Thyroid gland (tissue), 4 donors: ENCODE results near the gene SLC6A9. TPM values are rescaled to one million over a fixed set of nuclear protein-coding genes. Genes with fewer than 3 reads are reported as not detected.

Experiments used
- DNase-seq, 2 donors: peaks; one replicate each; pipeline ENCODE4 v3.0.0-alpha.2; 2019
- H3K27ac ChIP-seq, 3 donors: fragments of 200-600 bp; sonication (generic); 1 replicate in 2 of 3; 2 replicates in 1 of 3; pipeline ENCODE4 v1.5.1; 2016 to 2019; ENCODE audit warnings: mild to moderate bottlenecking in 1 of 3, moderate library complexity in 1 of 3
- H3K27me3 ChIP-seq: fragments of 200-600 bp; sonication (generic); one replicate; pipeline ENCODE4 v1.5.1; 2019
- H3K36me3 ChIP-seq, 2 donors: fragments of 200-600 bp; sonication (generic); one replicate each; pipeline ENCODE4 v1.5.1; 2016 to 2019
- H3K4me1 ChIP-seq, 2 donors: fragments of 200-600 bp; sonication (generic); one replicate each; pipeline ENCODE4 v1.5.1; 2017 to 2019
- H3K4me3 ChIP-seq, 3 donors: fragments of 200-600 bp; sonication (generic); replicated peaks in 1 of 3; 1 replicate in 2 of 3; 2 replicates in 1 of 3; pipeline ENCODE4 v1.5.1; 2016; ENCODE audit warnings: mild to moderate bottlenecking in 1 of 3
- H3K9me3 ChIP-seq: fragments of 200-600 bp; sonication (generic); one replicate; pipeline ENCODE4 v1.5.1; 2017
- POLR2A ChIP-seq, 2 donors: fragments of 450-650 bp; IDR thresholded peaks; one replicate each; pipeline ENCODE4 v1.6.1; 2017; ENCODE audit warnings: antibody characterized with exemption in 2 of 2, mild to moderate bottlenecking in 2 of 2, moderate library complexity in 1 of 2
- WGBS, 2 donors: methylation state at CpG; one replicate each; pipeline ENCODE4 v1.1.5; 2017; 5-methylcytosine and 5-hydroxymethylcytosine counted together
- intact Hi-C: fragments of 100-400 bp; cut with DNase I; formaldehyde crosslinking; loops from one replicate; pipeline ENCODE4 v1.15.1; 2023
- total RNA-seq, 4 donors: library from RNA; depleted of rRNA; stranded (reverse); fragments of >200 nt; gene quantifications; one replicate each; pipeline ENCODE4 v1.2.3, GENCODE V29; 2016
- TF ChIP-seq, protein P1 (sequence below), 6 experiments: fragments of 200-600 bp in 3 of 6; fragments of 450-650 bp in 3 of 6; sonication (generic) in 3 of 6; IDR thresholded peaks; one replicate each; pipeline ENCODE4 v1.5.1; 2016 to 2019; ENCODE audit warnings: antibody characterized with exemption in 6 of 6, mild to moderate bottlenecking in 2 of 6, inconsistent platforms in 1 of 6, moderate library complexity in 1 of 6

The SLC6A9 gene
- total RNA-seq, 4 donors from 2014 or later: 7.2 to 11.3 (median 7.6) TPM

DNA sequence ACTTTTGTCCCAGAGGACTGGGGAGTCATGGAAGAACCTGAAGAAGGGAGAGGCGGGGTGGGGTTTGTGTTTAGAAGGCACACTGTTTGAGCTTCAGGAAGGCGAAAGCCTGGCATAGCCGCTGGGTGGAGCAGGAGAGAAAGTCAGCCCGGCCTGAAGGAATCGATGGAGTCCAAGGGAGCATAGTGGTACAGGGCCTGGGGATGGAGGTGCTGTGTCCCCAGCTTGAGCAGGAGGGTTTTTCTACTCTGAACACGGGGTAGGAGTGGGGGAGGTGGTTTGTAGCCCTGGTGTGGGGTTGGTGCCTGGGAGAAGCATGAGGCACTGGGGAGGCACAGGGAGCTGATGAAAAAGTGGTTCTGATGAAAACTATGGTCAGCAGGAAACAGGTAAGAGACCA is 44.5 kb downstream of the SLC6A9 start:
- intact Hi-C loops: no loop called here
- no peak for DNase-seq
- Histone ChIP-seq H3K9me3 (no peaks in the 10 kb centered on the region), H3K36me3 (no peaks in the 10 kb centered on the region), H3K4me1 (peaks cover 7 to 9% of the 10 kb centered on the region in 2 donors), H3K4me3 (no peak overlapping the region), H3K27ac (no peak overlapping the region), H3K27me3 (no peaks in the 10 kb centered on the region)
- 77 to 81% methylated on average over 6 of the region's 6 CpGs for WGBS, 2 donors
- TF ChIP-seq, protein P1, sequence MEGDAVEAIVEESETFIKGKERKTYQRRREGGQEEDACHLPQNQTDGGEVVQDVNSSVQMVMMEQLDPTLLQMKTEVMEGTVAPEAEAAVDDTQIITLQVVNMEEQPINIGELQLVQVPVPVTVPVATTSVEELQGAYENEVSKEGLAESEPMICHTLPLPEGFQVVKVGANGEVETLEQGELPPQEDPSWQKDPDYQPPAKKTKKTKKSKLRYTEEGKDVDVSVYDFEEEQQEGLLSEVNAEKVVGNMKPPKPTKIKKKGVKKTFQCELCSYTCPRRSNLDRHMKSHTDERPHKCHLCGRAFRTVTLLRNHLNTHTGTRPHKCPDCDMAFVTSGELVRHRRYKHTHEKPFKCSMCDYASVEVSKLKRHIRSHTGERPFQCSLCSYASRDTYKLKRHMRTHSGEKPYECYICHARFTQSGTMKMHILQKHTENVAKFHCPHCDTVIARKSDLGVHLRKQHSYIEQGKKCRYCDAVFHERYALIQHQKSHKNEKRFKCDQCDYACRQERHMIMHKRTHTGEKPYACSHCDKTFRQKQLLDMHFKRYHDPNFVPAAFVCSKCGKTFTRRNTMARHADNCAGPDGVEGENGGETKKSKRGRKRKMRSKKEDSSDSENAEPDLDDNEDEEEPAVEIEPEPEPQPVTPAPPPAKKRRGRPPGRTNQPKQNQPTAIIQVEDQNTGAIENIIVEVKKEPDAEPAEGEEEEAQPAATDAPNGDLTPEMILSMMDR (IDR thresholded peaks at IDR 0.05): no peak
- no peak for TF ChIP-seq POLR2A (IDR thresholded peaks at IDR 0.05)

DNA sequence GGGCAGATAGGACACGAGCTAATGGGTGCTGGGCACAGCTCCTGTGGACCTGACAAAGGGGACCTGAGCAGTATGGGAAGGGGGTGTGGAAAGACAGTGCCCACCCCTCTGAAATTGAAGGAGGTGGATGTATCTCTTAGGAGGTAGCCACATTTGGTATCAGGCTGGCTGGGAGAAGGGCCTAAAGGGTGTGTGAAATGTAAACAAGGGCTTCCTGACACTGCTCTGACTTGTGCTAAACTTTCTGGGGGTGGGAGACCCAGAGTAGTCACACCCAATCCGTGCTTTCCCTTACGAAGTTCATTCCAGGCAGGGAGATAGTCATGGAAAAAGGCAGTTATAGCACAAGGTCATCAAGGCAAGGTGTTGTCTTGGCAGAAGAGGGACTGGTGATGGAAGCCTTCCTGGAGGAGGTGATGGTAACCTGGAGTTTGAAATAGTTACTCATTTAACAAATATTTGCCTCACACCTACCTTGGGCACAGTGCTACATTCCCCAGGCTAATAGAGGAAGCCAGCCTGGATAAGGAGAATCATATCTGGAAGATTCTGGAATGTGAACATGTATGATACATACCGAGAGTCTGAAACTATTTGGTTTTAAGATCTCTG is 45.2 kb downstream of the SLC6A9 start:
- no peak overlapping the region for H3K4me3 ChIP-seq
- intact Hi-C loops: no loop called here
- H3K27me3 ChIP-seq: no peaks in the 10 kb centered on the region
- no peaks in the 10 kb centered on the region for H3K36me3 ChIP-seq
- no peak overlapping the region for H3K27ac ChIP-seq
- 80 to 85% methylated on average over 4 of the region's 4 CpGs for WGBS, 2 donors
- H3K4me1 ChIP-seq: peaks cover 5 to 8% of the 10 kb centered on the region in 2 donors
- TF ChIP-seq, protein P1 (IDR thresholded peaks at IDR 0.05): no peak
- no peak for TF ChIP-seq POLR2A (IDR thresholded peaks at IDR 0.05)
- no peak for DNase-seq
- H3K9me3 ChIP-seq: no peaks in the 10 kb centered on the region

DNA sequence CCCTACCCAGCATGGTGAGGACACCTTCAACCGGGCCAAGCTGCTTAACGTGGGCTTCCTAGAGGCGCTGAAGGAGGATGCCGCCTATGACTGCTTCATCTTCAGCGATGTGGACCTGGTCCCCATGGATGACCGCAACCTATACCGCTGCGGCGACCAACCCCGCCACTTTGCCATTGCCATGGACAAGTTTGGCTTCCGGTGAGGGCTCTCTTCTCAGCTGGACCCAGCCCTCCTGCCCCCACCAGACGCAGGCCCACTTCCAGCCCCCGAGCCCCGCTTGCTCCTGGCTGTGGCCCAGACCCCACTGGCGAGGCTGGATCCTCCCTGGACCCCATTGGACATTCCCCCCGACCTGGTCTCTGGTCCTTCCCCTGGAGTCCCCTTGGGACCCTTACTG is 46.4 kb downstream of the SLC6A9 start:
- intact Hi-C loops: no loop called here
- Histone ChIP-seq H3K27ac (no peak overlapping the region), H3K4me1 (peaks cover 4 to 9% of the 10 kb centered on the region in 2 donors)

DNA sequence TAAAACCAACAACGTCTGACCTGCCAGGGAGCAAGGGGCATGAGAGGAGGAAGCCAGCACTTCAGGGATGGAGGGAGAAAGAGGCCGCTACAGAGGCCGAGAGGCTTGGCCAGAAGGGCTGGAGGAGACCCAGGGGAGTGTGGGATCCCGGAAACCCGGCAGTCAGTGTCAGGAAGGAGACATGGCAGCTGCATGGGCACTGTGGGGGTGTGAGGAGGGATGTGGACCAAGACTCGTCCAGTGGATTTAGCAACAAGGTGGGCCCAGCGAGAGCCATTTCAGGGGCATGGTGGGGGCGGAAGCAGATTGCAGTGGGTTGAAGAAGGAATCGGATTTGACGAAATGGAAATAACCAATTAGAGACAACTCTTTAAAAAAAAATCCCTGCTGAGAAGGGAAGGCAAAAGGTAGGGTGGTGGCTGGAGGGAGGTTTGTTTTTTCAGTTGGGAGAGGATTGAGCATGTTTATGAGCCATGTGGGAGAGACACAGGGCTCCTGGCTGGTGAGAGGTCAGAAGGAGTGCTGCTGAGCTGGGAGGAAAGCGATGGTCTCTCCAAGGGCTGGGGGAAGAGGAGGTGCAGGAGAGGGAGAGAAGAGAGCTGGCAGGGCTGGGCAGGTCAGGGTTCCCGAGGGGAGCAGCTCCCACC is 47.9 kb downstream of the SLC6A9 start:
- intact Hi-C loops: no loop called here
- no peaks in the 10 kb centered on the region for H3K36me3 ChIP-seq
- TF ChIP-seq POLR2A (IDR thresholded peaks at IDR 0.05): no peak
- WGBS, 2 donors: 83 to 85% methylated on average over 12 of the region's 12 CpGs
- H3K27me3 ChIP-seq: no peaks in the 10 kb centered on the region
- no peaks in the 10 kb centered on the region for H3K9me3 ChIP-seq
- H3K4me3 ChIP-seq: no peak overlapping the region
- peaks cover 10 to 17% of the 10 kb centered on the region in 2 donors for H3K4me1 ChIP-seq
- DNase-seq: no peak
- H3K27ac ChIP-seq: no peak overlapping the region

More for the DNA sequence above, 46.4 kb downstream of the SLC6A9 start:
- DNase-seq: no peak
- H3K9me3 ChIP-seq: no peaks in the 10 kb centered on the region
- no peak overlapping the region for H3K4me3 ChIP-seq
- TF ChIP-seq POLR2A (IDR thresholded peaks at IDR 0.05): no peak
- TF ChIP-seq, protein P1 (IDR thresholded peaks at IDR 0.05): no peak
- H3K36me3 ChIP-seq: no peaks in the 10 kb centered on the region
- 91 to 97% methylated on average over 11 to 13 of the region's 16 CpGs for WGBS, 2 donors
- H3K27me3 ChIP-seq: no peaks in the 10 kb centered on the region

DNA sequence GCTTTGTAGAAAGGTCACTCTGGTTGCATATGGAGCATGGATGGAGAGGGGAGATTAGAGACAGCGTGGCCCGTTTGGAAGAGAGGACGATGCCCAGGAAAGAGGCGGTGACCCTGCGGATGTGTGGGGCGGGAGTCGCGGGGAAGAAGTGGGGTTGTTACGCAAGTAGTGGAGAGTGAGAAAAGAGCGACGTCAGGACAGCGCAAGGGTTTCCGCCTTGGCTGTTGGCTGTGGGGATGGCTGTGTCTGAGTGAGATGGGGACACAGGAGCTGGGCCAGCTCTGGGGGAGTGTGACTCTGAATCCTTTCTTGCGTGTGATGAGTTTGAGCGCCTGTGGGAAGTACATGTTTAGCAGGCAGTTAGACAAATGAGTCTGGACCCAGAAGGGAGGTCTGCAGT is 48.5 kb downstream of the SLC6A9 start:
- intact Hi-C loops: no loop called here
- no peaks in the 10 kb centered on the region for H3K36me3 ChIP-seq
- H3K9me3 ChIP-seq: no peaks in the 10 kb centered on the region
- H3K27ac ChIP-seq: no peak overlapping the region
- H3K4me1 ChIP-seq: peaks cover 11 to 19% of the 10 kb centered on the region in 2 donors
- H3K27me3 ChIP-seq: no peaks in the 10 kb centered on the region
- no peak overlapping the region for H3K4me3 ChIP-seq
- 82 to 86% methylated on average over 15 of the region's 15 CpGs for WGBS, 2 donors
- no peak for TF ChIP-seq POLR2A (IDR thresholded peaks at IDR 0.05)
- TF ChIP-seq, protein P1 (IDR thresholded peaks at IDR 0.05): no peak
- DNase-seq: no peak
